DOHH2 (cell line): ENCODE measurements around the gene CD74.
A peak's percentile ranks its signal among the peaks of the same experiment; 100 is the strongest.

Source experiments
- H3F3A ChIP-seq: fragments of 200-600 bp; sonication (generic), shearing (Covaris generic); 2 replicates; pipeline ENCODE4 v1.6.0; 2016; ENCODE audit warnings: antibody characterized with exemption, mild to moderate bottlenecking; ENCODE audit not compliant: control insufficient read depth, insufficient read depth
- H3K27ac ChIP-seq: fragments of 200-600 bp; sonication (generic); 2 replicates; pipeline ENCODE4 v1.5.1; 2014; ENCODE audit warnings: low read depth, mild to moderate bottlenecking, low read length, moderate library complexity
- H3K27me3 ChIP-seq: fragments of 200-600 bp; sonication (generic); 2 replicates; pipeline ENCODE4 v1.6.1; 2014; ENCODE audit warnings: mild to moderate bottlenecking, low read length, mixed read lengths; ENCODE audit not compliant: control insufficient read depth
- H3K36me3 ChIP-seq: fragments of 200-600 bp; sonication (generic); 2 replicates; pipeline ENCODE4 v1.6.1; 2014; ENCODE audit warnings: mild to moderate bottlenecking, low read length, moderate library complexity, mixed read lengths; ENCODE audit not compliant: control insufficient read depth
- H3K4me1 ChIP-seq: fragments of 200-600 bp; sonication (generic); 2 replicates; pipeline ENCODE4 v1.6.1; 2014; ENCODE audit warnings: mild to moderate bottlenecking, low read length, mixed read lengths; ENCODE audit not compliant: control insufficient read depth
- H3K4me2 ChIP-seq: fragments of 200-600 bp; sonication (generic); 2 replicates; pipeline ENCODE4 v1.6.0; 2014; ENCODE audit warnings: mild to moderate bottlenecking, low read length, moderate library complexity
- H3K4me3 ChIP-seq: fragments of 200-600 bp; sonication (generic); 2 replicates; pipeline ENCODE4 v1.5.1; 2014; ENCODE audit warnings: mild to moderate bottlenecking, low read length, mixed read lengths
- H3K79me2 ChIP-seq: fragments of 200-600 bp; sonication (generic); 2 replicates; pipeline ENCODE4 v1.6.1; 2014; ENCODE audit warnings: mild to moderate bottlenecking, low read length, mixed read lengths; ENCODE audit not compliant: control insufficient read depth
- H3K9me2 ChIP-seq: fragments of 200-600 bp; sonication (generic); replicated peaks from 2 replicates; pipeline ENCODE4 v1.6.1; 2014; ENCODE audit warnings: mild to moderate bottlenecking, low read length, mixed read lengths; ENCODE audit not compliant: control insufficient read depth
- H3K9me3 ChIP-seq: fragments of 200-600 bp; sonication (generic); 2 replicates; pipeline ENCODE4 v1.6.1; 2014; ENCODE audit warnings: antibody characterized with exemption, low read length, mixed read lengths; ENCODE audit not compliant: control insufficient read depth, insufficient read depth
- H4K20me1 ChIP-seq: fragments of 200-600 bp; sonication (generic); 2 replicates; pipeline ENCODE4 v1.6.0; 2014; ENCODE audit warnings: low read depth, mild to moderate bottlenecking, antibody characterized with exemption, low read length, moderate library complexity; ENCODE audit not compliant: control insufficient read depth, insufficient read depth
- CTCF ChIP-seq: fragments of 200-600 bp; sonication (generic); IDR thresholded peaks from one replicate; pipeline ENCODE4 v1.5.1; 2014; ENCODE audit warnings: antibody characterized with exemption, mild to moderate bottlenecking, low read depth, low read length; ENCODE audit not compliant: poor library complexity, severe bottlenecking
- EZH2phosphoT487 ChIP-seq: fragments of 200-600 bp; sonication (generic); IDR thresholded peaks from 2 replicates; pipeline ENCODE4 v1.6.1; 2017; ENCODE audit warnings: borderline replicate concordance, mild to moderate bottlenecking, antibody characterized with exemption, low read length, moderate library complexity, mixed read lengths

The CD74 gene

GRCh38 chr5:150440948-150441812, 28.5 kb upstream of the CD74 start:
- peaks cover 51% of the 10 kb centered on the region for H3F3A ChIP-seq
- H3K4me2 ChIP-seq, result no peak overlapping the region
- no peak overlapping the region for H3K4me3 ChIP-seq
- no peaks in the 10 kb centered on the region for H3K9me2 ChIP-seq
- peaks cover 5% of the 10 kb centered on the region for H3K4me1 ChIP-seq
- H3K27me3 ChIP-seq, result no peaks in the 10 kb centered on the region
- no peak overlapping the region for H3K27ac ChIP-seq
- H3K79me2 ChIP-seq, result no peaks in the 10 kb centered on the region; the same call in 1 of the 2 replicates
- no peaks in the 10 kb centered on the region for H3K9me3 ChIP-seq
- peaks cover 37% of the 10 kb centered on the region for H3K36me3 ChIP-seq
- peaks cover 4% of the 10 kb centered on the region; the same call in 1 of the 2 replicates for H4K20me1 ChIP-seq
- no peak for TF ChIP-seq EZH2phosphoT487
- no peak for TF ChIP-seq CTCF

GRCh38 chr5:150438873-150439546, 26.3 kb upstream of the CD74 start:
- H3F3A ChIP-seq, result peaks cover 38% of the 10 kb centered on the region
- no peaks in the 10 kb centered on the region for H3K9me2 ChIP-seq
- H3K4me3 ChIP-seq, result no peak overlapping the region
- peaks cover 16% of the 10 kb centered on the region for H3K36me3 ChIP-seq
- H3K9me3 ChIP-seq, result no peaks in the 10 kb centered on the region
- no peak overlapping the region for H3K27ac ChIP-seq
- H3K79me2 ChIP-seq, result no peaks in the 10 kb centered on the region
- H3K4me2 ChIP-seq, result no peak overlapping the region
- H3K4me1 ChIP-seq, result peaks cover 10% of the 10 kb centered on the region
- H3K27me3 ChIP-seq, result no peaks in the 10 kb centered on the region
- TF ChIP-seq CTCF, result peak; percentile 64
- TF ChIP-seq EZH2phosphoT487, result no peak
- H4K20me1 ChIP-seq, result no peaks in the 10 kb centered on the region

- Histone ChIP-seq H3K27ac (no peak overlapping the region), H3K4me2 (peak overlapping the region; percentile 59), H3K79me2 (no peaks in the 10 kb centered on the region), H3F3A (peaks cover 11% of the 10 kb centered on the region), H3K36me3 (no peaks in the 10 kb centered on the region), H3K4me1 (peaks cover 30% of the 10 kb centered on the region), H4K20me1 (no peaks in the 10 kb centered on the region), H3K9me2 (no peaks in the 10 kb centered on the region), H3K4me3 (peak overlapping the region; percentile 30), H3K9me3 (no peaks in the 10 kb centered on the region), H3K27me3 (no peaks in the 10 kb centered on the region)
- TF ChIP-seq CTCF, result peak; percentile 85
- no peak for TF ChIP-seq EZH2phosphoT487
These were observed 23.5 kb upstream of the CD74 start for GRCh38 chr5:150436141-150436680.
